ENCODE measurements around the gene UBE2E3.

GRCh38 chr2:180983468-180984242 lies 3.2 kb downstream of the UBE2E3 start:
- TF ChIP-seq CTCF (IDR thresholded peaks at IDR 0.05): peak in 3 of 6 experiments; percentile 11 to 16 (median 15)
- no peak for TF ChIP-seq POLR2A (IDR thresholded peaks at IDR 0.05)

Data from esophagus squamous epithelium (tissue), 4 donors.